HEK293 (cell line): ENCODE data around the gene COL18A1.

Source experiments
- GLI4 ChIP-seq: fragments of 450-650 bp; formaldehyde crosslinking; IDR thresholded peaks from 2 replicates; pipeline ENCODE4 v1.5.1; 2016; ENCODE audit warnings: missing biosample characterization, missing genetic modification characterization
- TSHZ1 ChIP-seq: fragments of 450-650 bp; formaldehyde crosslinking; IDR thresholded peaks from 2 replicates; pipeline ENCODE4 v1.5.1; 2016; ENCODE audit warnings: missing biosample characterization, missing genetic modification characterization, borderline replicate concordance
- ZNF2 ChIP-seq: fragments of 450-650 bp; formaldehyde crosslinking; IDR thresholded peaks from 2 replicates; pipeline ENCODE4 v1.5.1; 2016; ENCODE audit warnings: missing biosample characterization, missing genetic modification characterization
- ZNF302 ChIP-seq: fragments of 450-650 bp; formaldehyde crosslinking; IDR thresholded peaks from 2 replicates; pipeline ENCODE4 v1.5.1; 2016; ENCODE audit warnings: missing biosample characterization, missing genetic modification characterization, low read depth
- ZNF324 ChIP-seq: fragments of 450-650 bp; formaldehyde crosslinking; IDR thresholded peaks from 2 replicates; pipeline ENCODE4 v1.5.1; 2016; ENCODE audit warnings: missing biosample characterization, missing genetic modification characterization
- ZNF449 ChIP-seq: fragments of 450-650 bp; formaldehyde crosslinking; IDR thresholded peaks from 2 replicates; pipeline ENCODE4 v1.5.1; 2017; ENCODE audit warnings: missing biosample characterization, mild to moderate bottlenecking, missing genetic modification characterization, moderate library complexity
- ZNF548 ChIP-seq: fragments of 450-650 bp; formaldehyde crosslinking; IDR thresholded peaks from 2 replicates; pipeline ENCODE4 v1.5.1; 2016; ENCODE audit warnings: missing biosample characterization, missing genetic modification characterization
- ZNF747 ChIP-seq: fragments of 450-650 bp; formaldehyde crosslinking; IDR thresholded peaks from 2 replicates; pipeline ENCODE4 v1.5.1; 2016; ENCODE audit warnings: missing biosample characterization, missing genetic modification characterization
- TF ChIP-seq, protein P1 (sequence below): fragments of 450-650 bp; formaldehyde crosslinking; IDR thresholded peaks from 2 replicates; pipeline ENCODE4 v1.5.1; 2016; ENCODE audit warnings: missing biosample characterization, missing genetic modification characterization

GRCh38 chr21:45427331-45428271 is 22.6 kb downstream of the COL18A1 start:
- TF ChIP-seq ZNF449 (no peak), ZNF747 (no peak), GLI4 (tag by site-specific recombination) (no peak), ZNF302 (no peak), ZNF548 (no peak), ZNF324 (tag by site-specific recombination) (no peak), ZNF2 (tag by site-specific recombination) (no peak), TSHZ1 (tag by site-specific recombination) (no peak)
- TF ChIP-seq, protein P1, sequence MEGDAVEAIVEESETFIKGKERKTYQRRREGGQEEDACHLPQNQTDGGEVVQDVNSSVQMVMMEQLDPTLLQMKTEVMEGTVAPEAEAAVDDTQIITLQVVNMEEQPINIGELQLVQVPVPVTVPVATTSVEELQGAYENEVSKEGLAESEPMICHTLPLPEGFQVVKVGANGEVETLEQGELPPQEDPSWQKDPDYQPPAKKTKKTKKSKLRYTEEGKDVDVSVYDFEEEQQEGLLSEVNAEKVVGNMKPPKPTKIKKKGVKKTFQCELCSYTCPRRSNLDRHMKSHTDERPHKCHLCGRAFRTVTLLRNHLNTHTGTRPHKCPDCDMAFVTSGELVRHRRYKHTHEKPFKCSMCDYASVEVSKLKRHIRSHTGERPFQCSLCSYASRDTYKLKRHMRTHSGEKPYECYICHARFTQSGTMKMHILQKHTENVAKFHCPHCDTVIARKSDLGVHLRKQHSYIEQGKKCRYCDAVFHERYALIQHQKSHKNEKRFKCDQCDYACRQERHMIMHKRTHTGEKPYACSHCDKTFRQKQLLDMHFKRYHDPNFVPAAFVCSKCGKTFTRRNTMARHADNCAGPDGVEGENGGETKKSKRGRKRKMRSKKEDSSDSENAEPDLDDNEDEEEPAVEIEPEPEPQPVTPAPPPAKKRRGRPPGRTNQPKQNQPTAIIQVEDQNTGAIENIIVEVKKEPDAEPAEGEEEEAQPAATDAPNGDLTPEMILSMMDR (tag by site-specific recombination), result no peak
